NAMALWA (cell line): Measurements from ENCODE around the gene PIK3CB.
"Not testable (repeated sequence)": the region's sequence is repeated elsewhere in the genome, so short reads cannot be mapped to it uniquely, and the experiment has no call there.

ENCODE experiments used
- DNase-seq: peaks from one replicate; pipeline ENCODE4 v3.0.0-alpha.2; 2015; ENCODE audit warnings: low spot score

The PIK3CB gene

DNA sequence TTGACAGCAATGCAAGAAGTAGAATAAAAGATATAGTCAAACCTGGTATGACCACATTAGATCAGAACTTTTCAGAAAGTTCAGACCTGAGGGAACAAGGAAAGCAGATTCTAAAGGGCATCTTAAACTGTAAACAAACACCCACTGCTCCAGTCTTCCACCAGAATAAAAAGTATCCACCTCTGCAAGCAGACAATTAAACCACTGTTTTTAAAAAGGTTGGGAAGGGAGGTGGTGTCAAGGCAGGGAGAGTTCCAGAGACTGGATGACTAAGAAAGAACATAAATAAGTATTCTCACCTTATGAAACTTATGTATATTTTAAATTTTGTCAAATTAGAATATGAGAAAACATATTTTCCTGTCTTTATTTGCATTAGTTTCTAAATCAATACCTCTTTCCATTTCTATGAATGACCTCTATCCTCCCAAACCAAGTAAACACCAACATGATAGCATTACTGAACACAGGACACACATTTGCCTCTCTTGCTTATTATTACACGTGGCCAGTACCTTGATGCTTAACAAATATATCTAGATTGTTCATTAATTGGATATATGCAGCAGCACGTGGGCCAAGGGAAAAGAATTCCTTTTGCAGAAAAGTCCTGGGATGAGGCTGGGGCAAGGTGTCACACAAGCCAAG lies 31.6 kb downstream of the PIK3CB start:
- no peak for DNase-seq

DNA sequence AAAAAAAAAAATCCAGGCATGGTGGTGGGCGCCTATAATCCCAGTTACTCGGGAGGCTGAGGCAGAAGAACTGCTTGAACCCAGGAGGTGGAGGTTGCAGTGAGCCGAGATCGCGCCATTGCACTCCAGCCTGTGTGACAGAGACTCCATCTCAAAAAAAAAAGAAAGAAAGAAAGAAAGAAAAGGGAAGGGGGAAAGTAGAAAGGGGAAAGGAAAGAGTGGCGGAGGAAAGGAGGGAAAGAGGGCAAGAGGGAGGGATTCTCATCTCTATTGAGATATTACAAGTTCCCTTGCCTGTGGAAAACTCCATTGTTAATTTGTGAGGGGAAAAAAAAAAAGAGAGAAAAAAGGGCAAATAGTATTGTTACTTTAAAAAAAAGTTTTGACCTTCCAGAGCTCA lies 32.5 kb downstream of the PIK3CB start:
- not testable (repeated sequence) for DNase-seq

DNA sequence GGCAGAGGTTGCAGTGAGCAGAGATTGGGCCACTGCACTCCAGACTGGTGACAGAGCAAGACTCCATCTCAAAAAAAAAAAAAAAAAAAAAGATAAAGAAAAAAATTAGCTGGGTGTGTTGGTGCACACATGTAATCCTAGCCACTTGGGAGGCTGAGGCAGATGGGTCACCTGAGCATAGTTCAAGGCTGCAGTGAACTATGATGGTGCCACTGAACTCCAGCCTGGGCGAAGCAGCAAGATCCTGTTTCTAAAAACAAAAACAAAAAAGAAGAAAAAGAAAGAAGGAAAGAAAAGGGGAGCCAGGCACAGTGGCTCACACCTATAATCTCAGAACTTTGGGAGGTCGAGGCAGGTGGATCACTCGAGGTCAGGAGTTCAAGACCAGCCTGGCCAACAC lies 32.9 kb downstream of the PIK3CB start:
- DNase-seq: no peak

DNA sequence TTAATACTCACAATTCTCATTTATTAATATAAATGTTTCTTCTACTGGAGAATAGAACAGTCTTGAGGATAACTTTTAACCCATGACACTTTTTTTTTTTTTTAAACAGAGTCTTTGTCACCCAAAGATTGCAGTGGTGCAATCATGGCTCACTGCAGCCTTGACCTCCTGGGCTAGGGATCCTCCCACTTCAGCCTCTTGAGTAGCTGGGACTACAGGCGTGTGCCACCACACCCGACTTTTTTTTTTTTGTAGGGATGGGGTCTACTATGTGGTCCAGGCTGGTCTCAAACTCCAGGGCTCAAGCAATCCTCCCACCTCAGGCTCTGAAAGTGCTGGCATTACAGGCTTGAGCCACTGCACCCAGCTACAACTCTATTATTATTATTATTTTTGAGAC lies 34.5 kb downstream of the PIK3CB start:
- DNase-seq: no peak

GRCh38 chr3:138799822-138800221 lies 34.9 kb downstream of the PIK3CB start:
- no peak for DNase-seq

DNA sequence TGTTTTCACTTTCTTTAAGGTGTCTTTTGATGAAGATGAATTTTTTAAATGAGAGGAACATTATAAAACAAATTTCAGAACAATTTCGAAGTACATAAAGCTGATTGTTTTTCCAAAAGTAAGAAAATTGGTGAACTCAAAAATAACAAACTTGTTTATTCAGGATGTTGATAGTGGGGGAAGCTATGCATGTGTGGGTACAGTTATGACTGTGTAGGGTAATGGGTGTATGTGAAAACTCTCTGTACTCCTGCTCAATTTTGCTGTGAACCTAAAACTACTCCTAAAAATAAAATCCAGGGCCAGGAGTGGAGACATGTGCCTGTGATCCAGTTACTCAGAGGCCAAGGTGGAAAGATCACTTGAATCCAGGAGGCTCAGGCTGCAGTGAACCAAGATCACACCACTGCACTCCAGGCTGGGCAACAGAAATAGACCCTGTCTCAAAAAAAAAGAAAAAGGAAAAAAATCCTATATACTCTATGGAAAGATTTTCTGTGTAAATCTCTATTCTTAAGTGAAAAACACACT lies 37.2 kb downstream of the PIK3CB start:
- DNase-seq: no peak

DNA sequence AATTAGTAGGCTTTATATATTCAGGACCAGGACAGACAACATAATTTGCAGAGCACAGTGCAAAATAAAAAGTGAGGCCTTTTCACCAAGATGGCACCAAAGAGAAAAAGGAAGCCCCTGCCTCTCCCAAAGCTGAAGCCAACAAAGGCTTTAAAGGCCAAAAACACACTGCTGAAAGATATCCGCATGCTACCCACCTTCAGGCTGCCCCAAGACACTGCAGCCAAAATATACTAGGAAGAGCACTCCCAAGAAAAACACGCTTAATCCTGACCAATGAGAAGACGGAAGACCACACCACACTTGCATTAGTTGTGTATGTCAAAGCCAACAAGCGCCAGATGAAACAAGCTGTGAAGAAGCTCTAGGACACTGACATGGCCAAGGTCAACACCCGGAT lies 38.0 kb downstream of the PIK3CB start:
- DNase-seq: no peak

DNA sequence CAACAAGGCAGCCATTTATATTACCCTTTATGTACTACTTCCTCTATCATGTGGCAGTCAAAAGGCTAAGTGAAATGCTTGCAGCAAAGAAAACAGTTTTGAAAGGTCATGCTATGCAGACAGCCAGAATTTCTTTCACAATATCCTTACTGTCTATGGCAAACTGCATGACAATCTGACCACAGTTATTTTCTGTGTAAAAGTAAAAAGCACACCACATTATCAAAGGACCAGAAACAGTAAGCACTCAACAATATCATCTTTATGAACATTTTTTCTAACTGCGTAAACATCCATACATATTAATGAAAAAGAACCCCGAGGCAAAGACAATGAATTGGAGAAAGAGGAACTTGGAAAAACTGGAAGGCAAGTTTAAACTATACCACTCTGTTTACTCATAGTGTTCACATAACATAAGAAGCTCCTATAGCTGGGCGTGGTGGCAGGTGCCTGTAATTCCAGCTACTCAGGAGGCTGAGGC lies 47.9 kb downstream of the PIK3CB start:
- DNase-seq: no peak

DNA sequence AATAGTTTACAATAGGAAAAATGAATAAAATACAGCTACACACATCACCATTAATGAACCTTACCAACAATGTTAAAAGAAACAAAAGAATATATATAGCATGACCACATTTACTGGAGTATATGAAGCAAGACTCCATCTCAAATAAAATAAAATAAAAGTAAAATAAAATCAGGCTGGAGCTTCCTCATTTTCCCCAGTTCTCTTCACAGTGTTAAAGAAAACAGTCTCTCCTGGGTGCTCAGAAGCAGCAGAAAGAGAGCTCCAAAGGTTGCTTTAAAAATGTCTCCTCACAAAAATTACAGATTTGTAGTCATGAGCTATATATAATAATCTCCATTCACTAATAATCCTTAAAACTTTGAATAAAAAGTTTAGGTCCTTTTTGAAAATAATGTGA lies 48.8 kb downstream of the PIK3CB start:
- no peak for DNase-seq

DNA sequence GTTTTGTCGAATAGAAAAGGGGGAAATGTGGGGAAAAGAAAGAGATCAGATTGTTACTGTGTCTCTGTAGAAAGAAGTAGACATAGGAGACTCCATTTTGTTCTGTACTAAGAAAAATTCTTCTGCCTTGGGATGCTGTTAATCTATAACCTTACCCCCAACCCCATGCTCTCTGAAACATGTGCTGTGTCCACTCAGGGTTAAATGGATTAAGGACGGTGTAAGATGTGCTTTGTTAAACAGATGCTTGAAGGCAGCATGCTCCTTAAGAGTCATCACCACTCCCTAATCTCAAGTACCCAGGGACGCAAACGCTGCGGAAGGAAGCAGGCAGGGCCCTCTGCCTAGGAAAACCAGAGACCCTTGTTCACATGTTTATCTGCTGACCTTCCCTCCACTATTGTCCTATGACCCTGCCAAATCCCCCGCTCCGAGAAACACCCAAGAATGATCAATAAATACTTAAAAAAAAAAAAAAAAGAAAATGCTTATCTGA lies 49.3 kb downstream of the PIK3CB start:
- not testable (repeated sequence) for DNase-seq

DNA sequence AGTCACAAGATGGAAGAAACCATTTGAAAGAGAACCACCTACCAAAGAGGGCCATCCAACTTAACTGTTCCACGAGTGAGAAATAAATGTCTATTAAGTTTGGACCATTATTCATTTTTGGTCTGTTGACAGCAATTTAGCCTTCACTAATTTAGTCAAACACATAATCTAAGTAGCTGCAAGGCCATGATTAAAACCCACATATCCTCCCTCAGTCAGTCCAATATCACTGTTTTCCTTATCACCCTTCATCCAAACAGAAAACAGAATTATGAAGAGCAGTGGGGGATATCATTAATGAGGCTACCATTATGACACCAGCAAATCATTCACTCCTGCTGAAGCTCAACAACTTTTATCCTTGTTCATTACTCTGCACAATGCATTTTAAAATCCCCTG lies 52.0 kb downstream of the PIK3CB start:
- no peak for DNase-seq

DNA sequence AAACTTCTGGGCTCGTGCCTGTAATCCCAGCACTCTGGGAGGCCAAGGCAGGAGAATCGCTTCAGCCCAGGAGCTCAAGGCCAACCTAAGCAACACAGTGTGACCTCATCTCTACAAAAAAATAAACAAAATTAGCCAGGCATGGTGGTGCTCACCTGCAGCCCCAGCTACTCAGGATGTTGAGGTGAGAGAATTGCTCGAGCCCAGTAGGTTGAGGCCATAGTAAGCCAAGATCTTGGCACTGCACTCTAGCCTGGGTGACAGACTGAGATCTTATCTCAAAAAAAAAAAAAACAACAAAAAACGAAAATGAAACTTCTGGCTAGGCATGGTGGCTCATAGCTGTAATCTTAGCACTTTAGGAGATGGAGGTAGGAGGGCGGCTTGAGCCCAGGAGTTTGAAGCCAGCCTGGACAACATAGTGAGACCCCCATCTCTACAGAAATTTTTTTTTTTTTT lies 53.7 kb downstream of the PIK3CB start:
- no peak for DNase-seq

DNA sequence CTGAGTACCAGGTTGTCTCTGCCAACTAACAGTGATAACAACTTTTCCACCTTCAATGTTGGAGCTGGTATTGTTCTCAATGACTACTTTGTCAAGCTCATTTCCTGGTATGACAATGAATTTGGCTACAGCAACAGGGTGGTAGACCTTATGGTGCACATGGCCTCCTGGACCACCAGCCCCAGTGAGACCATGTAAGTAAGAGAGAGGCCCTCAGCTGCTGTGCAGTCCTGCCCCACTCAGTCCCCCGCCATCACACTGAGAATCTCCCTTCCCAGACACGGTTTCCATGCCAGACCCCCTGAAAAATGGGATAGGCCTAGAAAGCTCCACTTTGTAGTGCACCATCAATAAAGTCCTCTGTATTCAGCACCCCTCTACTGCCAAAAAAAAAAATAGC lies 56.1 kb downstream of the PIK3CB start:
- DNase-seq: no peak

GRCh38 chr3:138776961-138777360 lies 57.8 kb downstream of the PIK3CB start:
- no peak for DNase-seq

DNA sequence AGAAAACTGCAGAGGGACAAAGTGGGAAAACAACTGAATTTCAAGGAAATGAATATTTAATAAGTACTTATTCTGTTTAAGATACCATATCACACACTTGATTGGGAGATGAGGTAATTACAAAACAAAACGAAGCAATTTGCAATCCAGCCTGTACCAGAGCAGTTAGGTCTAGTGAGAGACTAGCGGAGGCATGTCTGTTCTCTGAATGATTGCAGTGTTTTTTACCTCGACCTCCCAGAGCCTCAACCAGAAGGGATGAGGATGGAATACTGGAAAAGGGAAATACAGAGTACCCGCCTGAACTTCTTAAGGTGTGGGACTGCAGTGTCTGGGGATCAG lies 59.5 kb downstream of the PIK3CB start:
- no peak for DNase-seq

- peak; percentile 26 for DNase-seq
Measured at GRCh38 chr3:138774529-138775253, 60.0 kb downstream of the PIK3CB start.

- DNase-seq: no peak
Measured at GRCh38 chr3:138771585-138771984, 63.1 kb downstream of the PIK3CB start.

DNA sequence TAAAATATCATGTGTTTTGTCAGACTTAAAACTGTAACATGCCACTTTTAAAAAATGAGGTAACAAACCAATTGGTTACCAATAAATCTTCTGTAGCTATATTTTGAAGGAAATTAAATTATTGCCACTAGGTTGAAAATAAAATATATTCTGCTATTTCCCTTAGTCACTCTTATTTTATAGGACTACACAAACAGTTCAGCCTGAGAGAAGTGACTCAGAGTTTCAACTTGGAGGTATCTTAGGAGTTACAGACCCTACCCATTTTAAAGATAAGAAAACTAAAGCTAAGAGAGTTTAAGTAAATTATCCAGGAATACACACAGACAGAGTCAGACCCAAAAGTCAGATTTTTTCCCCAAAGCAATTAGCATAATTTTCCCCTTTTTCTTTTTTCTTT lies 65.1 kb downstream of the PIK3CB start:
- DNase-seq: no peak

DNA sequence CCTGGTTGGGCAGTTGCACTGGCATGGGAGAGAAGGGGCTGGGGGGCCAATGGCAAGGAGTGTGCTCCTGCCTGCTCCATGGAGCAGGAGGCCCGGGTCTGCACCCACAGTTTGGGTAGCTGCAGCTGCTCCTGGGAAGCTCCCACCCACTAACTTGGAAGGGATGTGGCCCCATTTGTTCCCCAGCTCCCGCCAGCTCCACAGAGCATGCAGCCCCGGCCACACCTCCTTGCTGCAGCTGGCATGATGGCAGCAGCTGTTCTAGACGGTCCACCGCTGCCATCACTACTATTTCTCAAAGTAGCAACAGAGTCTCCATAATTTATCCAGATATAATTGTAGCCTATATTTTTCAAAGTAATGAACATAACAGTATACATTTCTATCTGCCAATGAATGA lies 65.8 kb downstream of the PIK3CB start:
- no peak for DNase-seq

- peak; percentile 9 for DNase-seq
Measured at GRCh38 chr3:138768125-138768524, 66.6 kb downstream of the PIK3CB start.

GRCh38 chr3:138767498-138768104 lies 67.1 kb downstream of the PIK3CB start:
- DNase-seq: no peak

DNA sequence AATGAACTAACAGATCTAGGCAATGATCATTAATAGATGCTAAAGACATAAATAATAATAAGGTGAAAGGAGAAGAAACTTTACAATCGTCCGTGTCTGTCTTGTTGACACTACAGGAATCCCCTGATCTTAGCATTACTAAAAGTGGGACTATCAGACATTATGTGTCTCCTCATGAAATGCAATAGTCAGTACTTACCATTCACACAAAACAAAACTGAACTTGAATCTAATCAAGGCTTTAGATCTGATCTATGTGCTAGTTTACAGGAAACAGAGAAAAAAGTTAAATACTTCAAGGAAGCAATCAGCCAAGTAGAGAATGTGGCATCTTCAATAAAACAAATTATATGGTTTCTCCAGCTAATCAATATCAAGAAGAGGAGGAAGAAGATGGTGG lies 73.7 kb downstream of the PIK3CB start:
- DNase-seq: no peak

GRCh38 chr3:138748190-138748589 lies 86.5 kb downstream of the PIK3CB start:
- no peak for DNase-seq
